H1 (cell line): Measurements from ENCODE around the gene STAP2.

Source experiments
- ATF3 ChIP-seq: IDR thresholded peaks from 2 replicates; pipeline ENCODE4 v1.6.1; 2011; ENCODE audit warnings: low read depth, mild to moderate bottlenecking, low read length; ENCODE audit not compliant: insufficient read depth
- CTCF ChIP-seq, 3 experiments: IDR thresholded peaks; 1 replicate in 2 of 3; 2 replicates in 1 of 3; pipeline versions ENCODE4 v1.5.1 to v1.6.1; 2011; ENCODE audit warnings: low read length in 3 of 3, mild to moderate bottlenecking in 3 of 3, inconsistent platforms in 2 of 3, low read depth in 1 of 3, moderate library complexity in 1 of 3; ENCODE audit not compliant: insufficient read depth in 1 of 3; ENCODE audit errors: control extremely low read depth in 1 of 3
- EGR1 ChIP-seq: IDR thresholded peaks from 2 replicates; pipeline ENCODE4 v1.6.1; 2011; ENCODE audit warnings: low read depth, low read length, borderline replicate concordance
- EZH2 ChIP-seq: fragments of 200-600 bp; sonication (generic); IDR thresholded peaks from 2 replicates; pipeline ENCODE4 v1.7.1; 2012; ENCODE audit warnings: low read depth, mild to moderate bottlenecking, moderate library complexity, low read length, inconsistent platforms; ENCODE audit not compliant: severe bottlenecking
- HDAC6 ChIP-seq: IDR thresholded peaks from one replicate; pipeline ENCODE4 v1.7.1; 2012; ENCODE audit warnings: low read depth, mild to moderate bottlenecking, inconsistent platforms, low read length, moderate library complexity
- NRF1 ChIP-seq: IDR thresholded peaks from 2 replicates; pipeline ENCODE4 v1.6.1; 2011; ENCODE audit warnings: mild to moderate bottlenecking, low read depth, low read length, improper control_type of control experiment
- POLR2A ChIP-seq, 2 experiments: IDR thresholded peaks; 1 replicate in 1 of 2; 2 replicates in 1 of 2; pipeline ENCODE4 v1.6.1; 2011; ENCODE audit warnings: low read depth in 2 of 2, low read length in 2 of 2, mild to moderate bottlenecking in 2 of 2; ENCODE audit errors: control extremely low read depth in 1 of 2
- POLR2AphosphoS5 ChIP-seq: IDR thresholded peaks from 2 replicates; pipeline ENCODE4 v1.6.1; 2011; ENCODE audit warnings: low read depth, low read length
- RBBP5 ChIP-seq: IDR thresholded peaks from 2 replicates; pipeline ENCODE4 v1.7.1; 2012; ENCODE audit warnings: low read depth, mild to moderate bottlenecking, inconsistent platforms, low read length, moderate library complexity, borderline replicate concordance
- SIN3A ChIP-seq, 2 experiments: IDR thresholded peaks in 1 of 2; conservative IDR thresholded peaks in 1 of 2; 2 replicates each; pipeline ENCODE4 v1.6.1; 2011 to 2012; ENCODE audit warnings: low read length in 2 of 2, improper control_type of control experiment in 1 of 2, low read depth in 1 of 2, mild to moderate bottlenecking in 1 of 2
- SP2 ChIP-seq: IDR thresholded peaks from 2 replicates; pipeline ENCODE4 v1.6.1; 2012; ENCODE audit warnings: mild to moderate bottlenecking, low read length, inconsistent platforms
- SRF ChIP-seq: IDR thresholded peaks from 2 replicates; pipeline ENCODE4 v1.6.1; 2011; ENCODE audit warnings: mild to moderate bottlenecking, low read depth, low read length, moderate library complexity

- TF ChIP-seq CTCF (IDR thresholded peaks at IDR 0.05; ENCODE audit: control extremely low read depth in 1 of 3, insufficient read depth in 1 of 3, low read depth in 1 of 3, low read length in 3 of 3) (no peak), EGR1 (no peak), SIN3A (conservative IDR thresholded peaks at IDR 0.05 in 1 of 2, IDR thresholded peaks at IDR 0.05 in 1 of 2; ENCODE audit: low read depth in 1 of 2, low read length in 2 of 2) (no peak), POLR2A (IDR thresholded peaks at IDR 0.05; ENCODE audit: control extremely low read depth in 1 of 2, low read depth in 2 of 2, low read length in 2 of 2) (no peak; a peak in 1 of 3 replicates), RBBP5 (no peak), NRF1 (no peak), SRF (no peak), EZH2 (no peak), ATF3 (no peak), POLR2AphosphoS5 (no peak; the same call in 1 of the 2 replicates), SP2 (no peak), HDAC6 (no peak)
Measured at GRCh38 chr19:4363571-4364304, 25.1 kb upstream of the STAP2 start.
